NCI-H2029 (cell line): ENCODE results near the gene PTPN5.
"Not testable (repeated sequence)": the region's sequence is repeated elsewhere in the genome, so short reads cannot be mapped to it uniquely, and the experiment has no call there.

Experiments used
- DNase-seq: peaks from one replicate; lab custom pipeline; 2025; lab: John Stamatoyannopoulos, UW

The PTPN5 gene

GRCh38 chr11:18791207-18791968 is at the start of gene PTPN5:
Gene PTPN5, minus strand, starts transcription at chr11:18791798. Its CDS starts 19,840 bp downstream, at chr11:18771958.
- DNase-seq = no peak

GRCh38 chr11:18836417-18836816 is 44.8 kb upstream of the PTPN5 start:
- DNase-seq = no peak

GRCh38 chr11:18834754-18835466 is 43.3 kb upstream of the PTPN5 start:
- no peak for DNase-seq

GRCh38 chr11:18820160-18820559 is 28.6 kb upstream of the PTPN5 start:
- DNase-seq = not testable (repeated sequence)

DNA sequence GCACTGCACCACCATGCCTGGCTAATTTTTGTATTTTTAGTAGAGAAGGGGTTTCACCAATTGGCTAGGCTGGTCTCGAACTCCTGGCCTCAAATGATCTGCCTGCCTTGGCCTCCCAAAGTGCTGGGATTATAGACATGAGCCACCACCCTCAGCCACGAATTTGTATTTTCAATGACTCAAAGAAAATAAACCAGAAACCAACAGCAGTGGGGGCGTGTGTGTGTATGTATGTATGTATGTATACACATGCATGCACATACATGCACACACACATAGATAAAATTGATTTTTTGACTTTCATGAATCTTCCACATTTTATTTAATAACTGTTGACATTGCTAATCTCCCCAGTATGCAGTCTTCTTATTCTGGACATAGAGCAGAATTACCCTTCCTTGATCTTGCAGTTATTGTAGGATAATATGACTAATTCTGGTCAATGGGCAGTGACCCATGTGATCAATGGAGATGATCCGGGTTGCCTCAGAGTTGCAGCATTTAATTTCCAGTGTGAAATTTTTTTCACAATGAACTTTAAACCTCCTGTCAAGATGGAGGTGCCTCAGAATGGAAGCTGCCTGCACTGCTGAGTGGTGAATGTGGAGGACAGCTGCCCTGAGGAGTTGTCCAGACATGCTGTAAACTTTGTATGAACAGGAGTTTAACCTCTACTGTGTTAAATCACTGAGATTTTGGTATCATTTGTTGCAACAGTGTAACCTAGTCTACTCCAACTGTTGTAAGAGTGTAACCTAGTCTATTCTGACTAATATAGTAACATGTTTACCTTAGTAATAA is 12.8 kb upstream of the PTPN5 start:
- no peak for DNase-seq

DNA sequence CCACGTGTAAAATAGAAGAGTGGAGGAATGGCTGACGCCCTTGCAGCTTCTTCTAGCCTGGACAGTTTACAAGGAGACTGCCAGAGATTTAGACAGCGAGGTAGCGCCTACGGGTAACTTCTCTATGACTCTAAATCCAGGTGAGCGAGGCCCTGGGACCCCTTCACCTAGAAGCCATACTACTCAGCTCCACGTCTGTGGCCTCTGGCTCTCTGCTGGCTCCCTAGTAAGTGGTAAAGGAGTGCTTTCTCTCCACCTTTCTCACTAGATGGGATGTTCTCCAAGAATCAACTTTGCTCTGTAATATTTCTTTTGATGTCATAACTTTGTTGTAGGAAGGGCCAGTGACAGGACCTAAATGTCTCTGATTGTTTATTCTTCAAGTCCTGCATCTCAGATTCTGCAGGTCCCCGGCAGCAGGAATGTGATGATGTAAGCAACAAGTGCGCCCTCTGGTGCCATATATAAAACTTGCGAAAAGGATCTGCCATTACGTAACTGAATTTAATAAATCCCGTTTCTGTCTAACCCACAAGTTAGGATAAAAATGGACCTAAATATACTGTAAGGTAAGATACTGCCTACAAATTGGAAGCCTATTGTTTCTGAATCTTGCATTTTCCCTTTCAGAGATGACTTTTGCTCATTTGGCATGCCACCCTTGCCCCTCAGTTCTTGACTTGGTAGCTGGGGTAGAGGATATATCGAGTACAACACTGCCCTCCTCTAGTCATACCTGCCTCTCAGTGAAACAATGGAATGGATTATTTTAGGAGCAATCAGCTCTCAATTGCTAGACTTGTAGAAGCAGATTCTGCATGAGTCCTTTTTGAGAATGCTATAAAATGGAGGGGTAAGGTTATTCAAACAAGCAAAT is 11.0 kb upstream of the PTPN5 start:
- DNase-seq = peak; percentile 56

DNA sequence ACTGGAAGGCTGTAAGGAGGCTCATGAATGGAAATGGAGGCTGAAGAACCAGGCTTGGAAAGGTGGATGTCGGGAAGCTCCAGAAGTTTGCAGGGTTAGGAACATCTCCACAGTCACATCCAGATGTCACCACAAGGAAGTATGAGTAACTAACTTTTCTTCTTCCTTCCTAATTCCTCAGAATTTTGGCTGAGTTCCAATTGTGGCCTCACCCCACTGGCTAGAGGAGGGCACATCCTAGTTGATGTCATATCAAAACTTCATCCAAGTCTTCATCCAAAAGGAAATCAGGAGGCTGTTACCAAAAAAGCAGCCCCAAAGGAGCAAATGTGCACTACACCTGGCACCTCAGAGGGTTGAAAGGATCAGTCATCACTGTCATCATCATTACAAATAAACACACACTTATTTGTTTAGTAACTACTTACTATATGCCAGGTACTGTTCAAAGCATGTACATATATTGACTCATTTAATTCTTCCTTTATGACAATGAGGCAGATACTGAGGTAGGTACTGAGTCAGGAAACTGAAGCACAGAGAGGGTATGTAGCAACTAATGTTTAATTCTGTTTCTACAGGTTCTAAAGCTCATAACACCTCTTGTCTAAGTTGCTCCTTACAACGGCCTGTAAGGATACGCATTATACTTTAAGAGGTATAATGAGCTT is 7.3 kb upstream of the PTPN5 start:
- no peak for DNase-seq

DNA sequence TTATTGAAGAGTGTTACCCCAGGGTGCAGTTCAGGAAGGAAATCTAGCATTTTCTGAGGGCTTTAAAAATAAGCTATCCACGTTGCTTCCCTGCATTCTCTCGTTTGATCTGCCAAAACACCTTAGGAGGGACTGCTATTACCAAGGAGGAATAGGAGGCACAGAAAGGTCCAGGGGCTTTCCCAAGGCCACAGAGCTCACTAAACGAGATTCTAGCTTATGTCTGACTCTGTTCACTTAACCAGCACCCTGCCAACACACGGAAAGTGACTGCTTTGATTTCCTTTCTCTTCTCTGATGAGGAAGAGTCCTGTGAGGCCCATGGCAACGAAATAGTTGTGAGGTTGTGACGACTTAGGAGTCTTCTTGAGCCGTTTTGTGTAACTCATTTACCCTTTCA is 3.4 kb upstream of the PTPN5 start:
- DNase-seq = no peak

- no peak for DNase-seq
Measured at GRCh38 chr11:18792827-18793226, 1.2 kb upstream of the PTPN5 start.

DNA sequence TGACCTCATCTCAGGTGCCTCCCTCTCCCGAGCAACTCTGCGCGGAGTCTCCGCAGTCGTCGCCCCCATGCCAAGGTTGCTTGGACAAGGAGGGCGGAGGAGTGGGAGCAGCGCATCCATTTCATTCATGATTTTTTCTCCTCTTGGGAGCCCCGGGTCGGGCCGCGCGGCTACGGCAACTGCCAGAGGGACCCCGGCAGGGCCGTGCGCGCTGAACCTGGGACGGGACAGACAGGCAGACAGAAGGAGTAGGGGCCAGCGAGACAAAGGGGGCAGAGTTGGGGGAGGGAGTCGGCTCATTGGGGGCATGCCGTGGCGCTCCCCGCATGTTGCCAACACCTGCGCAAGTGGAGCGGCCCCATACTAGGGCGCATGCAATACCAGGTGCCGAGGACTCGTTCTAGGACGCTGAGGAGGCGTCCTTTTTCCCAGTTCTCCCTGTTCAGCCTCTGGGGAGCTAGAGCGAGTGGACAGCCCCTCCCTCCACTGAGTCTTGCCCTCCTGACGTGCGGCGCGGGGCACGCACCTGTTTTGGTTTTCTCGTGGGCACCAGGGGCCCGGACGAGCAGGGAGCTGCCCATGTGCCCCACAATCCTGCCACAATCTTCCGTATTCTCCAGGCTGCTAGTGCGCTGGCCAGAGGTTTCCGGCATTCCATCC is 501 bp upstream of the PTPN5 start:
- no peak for DNase-seq

GRCh38 chr11:18790883-18791206 is 753 bp downstream of the PTPN5 start:
- DNase-seq = no peak

GRCh38 chr11:18789942-18790341 is 1.7 kb downstream of the PTPN5 start:
- DNase-seq = no peak

GRCh38 chr11:18785411-18785810 is 6.2 kb downstream of the PTPN5 start:
- no peak for DNase-seq

- DNase-seq = no peak
Measured at GRCh38 chr11:18780896-18781295, 10.7 kb downstream of the PTPN5 start.

DNA sequence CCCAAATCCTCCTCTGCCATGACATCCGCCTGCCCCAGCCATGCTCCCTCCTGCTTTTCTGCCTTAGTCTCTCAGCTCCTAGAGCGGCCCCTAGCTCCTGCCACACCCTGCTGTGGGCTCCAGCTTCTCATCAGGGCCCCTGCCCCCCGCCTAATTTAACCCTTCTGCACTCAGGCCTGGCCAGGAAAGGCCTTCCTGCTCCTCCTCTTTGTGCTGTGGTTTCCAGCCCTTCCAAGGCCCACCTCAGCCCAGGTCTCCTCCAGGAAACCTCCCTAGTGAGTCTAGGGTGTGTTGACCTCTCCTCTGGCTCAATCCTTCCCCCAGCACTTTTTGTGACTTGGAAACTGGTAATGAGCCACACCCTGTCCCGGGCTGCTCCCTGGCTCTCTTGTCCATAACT is 11.3 kb downstream of the PTPN5 start:
- DNase-seq = no peak

DNA sequence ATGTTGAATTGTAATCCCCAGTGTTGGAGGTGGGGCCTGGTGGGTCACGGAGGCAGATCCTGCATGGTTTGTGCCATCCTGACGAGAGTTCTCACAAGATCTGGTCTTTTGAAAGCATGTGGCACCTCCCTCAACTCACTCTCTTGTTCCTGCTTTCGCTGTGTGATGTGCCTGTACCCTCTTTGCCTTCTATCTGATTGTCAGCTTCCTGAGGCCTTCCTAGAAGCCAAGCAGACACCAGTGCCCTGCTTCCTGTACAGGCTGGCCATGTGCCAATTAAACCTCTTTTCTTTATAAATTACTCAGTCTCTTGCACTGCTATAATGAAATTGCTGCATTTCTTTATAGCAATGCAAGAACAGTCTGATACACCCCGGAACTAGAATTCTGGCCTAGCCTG is 13.1 kb downstream of the PTPN5 start:
- no peak for DNase-seq

GRCh38 chr11:18776324-18776723 is 15.3 kb downstream of the PTPN5 start:
- no peak for DNase-seq

DNA sequence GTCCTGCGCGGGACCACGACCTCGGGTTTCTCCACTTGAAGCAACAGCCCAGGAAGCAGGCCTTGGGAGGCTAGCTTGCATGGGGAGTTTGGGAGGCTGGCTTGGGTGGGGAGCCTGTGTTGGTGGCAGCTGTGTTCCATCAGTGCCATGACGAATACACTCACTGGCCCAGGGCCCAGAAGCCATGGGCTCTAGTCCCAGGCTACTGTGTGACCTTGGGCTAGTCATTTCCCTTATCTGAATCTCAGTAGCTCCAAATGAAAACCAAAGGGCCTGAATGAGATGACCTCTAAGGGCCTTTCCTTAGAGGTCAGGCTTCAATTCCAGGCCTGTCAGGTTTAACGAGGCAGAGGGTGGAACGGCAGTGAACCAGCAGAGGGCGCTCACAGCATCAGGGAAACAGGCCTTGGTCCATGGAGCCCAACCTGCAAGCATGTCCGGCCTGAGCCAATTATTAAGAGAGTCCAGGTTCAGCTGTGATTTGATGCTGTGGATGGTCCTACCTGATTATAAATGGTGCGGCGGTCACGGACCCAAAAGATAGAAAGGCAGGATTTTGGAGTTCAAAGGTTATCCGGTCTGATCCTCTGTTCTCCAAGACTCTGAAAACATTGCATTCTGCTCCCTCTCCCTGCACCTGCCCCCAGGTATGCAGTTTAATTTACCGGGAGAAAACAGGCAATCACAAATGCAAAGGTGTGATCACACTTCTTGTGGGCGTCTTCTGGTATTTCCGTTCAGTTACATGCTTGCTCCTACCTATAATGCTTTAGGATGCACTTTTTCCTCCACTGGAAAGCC is 15.9 kb downstream of the PTPN5 start:
- DNase-seq = peak; percentile 45

- DNase-seq = no peak
Measured at GRCh38 chr11:18774801-18775200, 16.8 kb downstream of the PTPN5 start.

GRCh38 chr11:18773681-18774080 is 17.9 kb downstream of the PTPN5 start:
- DNase-seq = no peak
